NOMO-1 (cell line): ENCODE data around the gene STBD1.
"Not testable (repeated sequence)": the region's sequence is repeated elsewhere in the genome, so short reads cannot be mapped to it uniquely, and the experiment has no call there.

ENCODE experiments used
- DNase-seq, 2 experiments: peaks; one replicate each; lab custom pipeline; 2025; ENCODE audit not compliant: unreplicated experiment in 2 of 2; lab: John Stamatoyannopoulos, UW

Gene STBD1

DNA sequence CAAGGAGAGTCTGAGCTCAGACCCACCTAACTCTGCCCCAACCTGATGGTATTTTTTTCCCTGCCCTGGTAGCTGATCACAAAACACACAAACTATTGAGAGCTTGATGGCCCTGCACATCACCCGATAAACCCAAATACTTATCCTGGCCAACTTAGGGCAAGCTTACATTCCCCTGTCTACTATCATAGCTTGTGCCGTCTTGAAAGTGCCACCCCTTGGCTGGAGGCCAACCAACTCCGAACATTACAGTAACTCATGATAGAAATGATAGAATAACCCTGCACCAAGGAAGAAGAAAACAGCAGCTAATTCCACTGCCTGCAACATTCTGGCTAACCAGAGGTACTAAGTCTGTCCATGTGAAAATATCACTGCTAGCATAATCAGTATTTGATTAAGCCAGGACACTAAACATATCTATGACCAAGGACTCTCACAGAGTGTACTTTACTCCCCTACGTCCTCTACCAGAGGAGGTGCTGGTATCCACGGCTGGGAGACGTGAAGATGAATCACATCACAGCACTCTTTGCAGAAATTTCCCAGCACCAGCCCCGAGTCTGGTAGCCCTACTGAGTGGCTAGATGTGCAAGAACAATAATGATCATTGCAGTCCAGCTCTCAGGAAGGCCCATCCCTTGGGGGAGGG is 8.9 kb downstream of the STBD1 start:
- no peak for DNase-seq

- no peak for DNase-seq
Observed at GRCh38 chr4:76316131-76316530, 9.6 kb downstream of the STBD1 start.

DNA sequence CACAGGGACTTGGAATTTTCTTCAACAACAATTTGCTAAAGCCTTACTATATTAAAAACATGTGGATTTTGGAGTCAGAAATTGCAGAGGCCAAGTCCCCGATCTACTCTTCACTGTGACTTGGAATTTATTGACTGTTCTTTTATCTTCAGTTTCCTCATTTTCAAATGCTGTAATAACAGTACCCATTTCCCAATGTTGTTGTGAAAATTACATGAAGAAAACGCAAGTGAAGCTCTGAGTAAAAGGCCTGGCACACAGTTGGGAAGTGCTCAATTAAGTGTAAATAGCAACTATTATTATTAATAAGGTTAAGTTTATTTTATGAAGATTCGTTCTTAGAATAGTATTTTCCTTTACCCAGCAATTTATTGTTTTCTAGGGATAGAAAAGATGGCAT is 15.7 kb downstream of the STBD1 start:
- peak; percentile 23 to 47 for DNase-seq

DNA sequence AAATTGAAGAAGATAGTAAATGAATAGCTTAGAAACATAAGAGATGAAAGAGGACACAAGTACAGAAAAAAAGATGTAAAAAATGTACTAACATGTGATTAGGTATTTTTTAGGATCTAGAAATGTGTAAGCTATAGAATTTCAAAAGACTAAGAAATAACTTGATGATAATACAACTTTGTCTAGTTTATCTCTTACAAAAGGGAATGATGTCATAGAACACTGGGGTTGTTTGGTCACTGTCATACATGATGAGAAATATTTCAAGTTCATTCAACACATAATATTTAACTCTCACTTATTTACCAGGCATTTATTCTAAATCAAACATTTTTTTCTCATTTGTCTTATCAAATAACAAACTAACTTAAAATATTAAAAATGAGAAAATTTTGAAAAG is 18.5 kb downstream of the STBD1 start:
- no peak for DNase-seq

DNA sequence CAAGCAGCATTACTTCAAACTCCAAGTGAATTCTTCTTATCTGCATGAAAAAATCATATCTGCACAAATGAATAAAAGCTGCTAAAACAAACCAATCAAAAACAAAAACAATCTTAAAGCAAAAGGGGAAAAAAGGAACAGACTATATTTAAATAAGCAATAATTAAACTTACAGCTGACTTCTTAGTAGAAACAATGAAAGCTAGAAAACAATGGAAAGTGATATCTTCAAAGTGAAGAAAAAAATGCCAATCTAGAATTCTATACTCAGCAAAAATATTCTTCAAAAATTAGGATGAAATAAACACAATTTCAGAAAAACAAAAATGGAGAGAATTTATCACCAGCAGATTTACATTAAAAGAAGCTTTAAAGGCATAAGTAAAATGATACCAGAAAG is 20.0 kb downstream of the STBD1 start:
- DNase-seq: peak in 1 of 2 experiments; percentile 12

DNA sequence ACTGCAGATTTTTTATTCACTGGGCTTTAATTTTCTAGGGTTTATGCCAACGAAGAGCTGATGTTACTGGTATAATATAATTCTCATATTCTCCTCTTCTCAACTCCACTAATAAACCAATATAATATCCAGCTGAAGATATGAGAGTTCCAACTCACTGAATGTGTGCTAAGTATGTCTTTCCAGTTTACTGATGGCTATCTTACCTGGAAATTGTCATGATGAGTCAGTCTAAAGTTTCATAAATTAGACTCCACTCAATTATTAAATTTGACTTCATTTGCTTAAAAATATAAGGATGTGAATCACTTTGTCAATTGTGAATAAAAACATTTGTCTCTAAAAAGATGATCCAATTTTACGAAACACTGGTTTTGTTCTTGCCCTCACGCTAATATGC is 28.4 kb downstream of the STBD1 start:
- DNase-seq: no peak

DNA sequence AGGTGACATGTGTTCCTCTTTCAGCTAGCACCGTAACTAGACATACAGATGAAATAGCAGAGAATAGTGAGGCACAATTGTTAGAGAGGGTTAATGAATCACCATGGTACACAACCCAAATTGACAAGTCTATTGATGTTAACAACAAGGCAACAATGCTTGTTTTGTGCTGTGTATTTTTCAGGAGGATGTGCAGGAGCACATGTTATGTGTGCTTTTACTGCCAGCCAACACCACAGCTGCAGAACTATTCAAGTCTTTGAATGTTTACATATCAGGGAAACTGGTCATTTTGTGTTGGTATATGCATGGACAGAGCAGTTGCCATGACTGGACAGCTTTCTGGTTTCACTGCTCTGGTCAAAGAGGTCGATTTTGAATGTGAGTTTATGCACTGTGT is 32.8 kb downstream of the STBD1 start:
- DNase-seq: no peak

- DNase-seq: peak; percentile 22 to 71
Observed at GRCh38 chr4:76341063-76341462, 34.5 kb downstream of the STBD1 start.

- no peak for DNase-seq
Observed at GRCh38 chr4:76342191-76342590, 35.7 kb downstream of the STBD1 start.

- no peak for DNase-seq
Observed at GRCh38 chr4:76342803-76343202, 36.3 kb downstream of the STBD1 start.

DNA sequence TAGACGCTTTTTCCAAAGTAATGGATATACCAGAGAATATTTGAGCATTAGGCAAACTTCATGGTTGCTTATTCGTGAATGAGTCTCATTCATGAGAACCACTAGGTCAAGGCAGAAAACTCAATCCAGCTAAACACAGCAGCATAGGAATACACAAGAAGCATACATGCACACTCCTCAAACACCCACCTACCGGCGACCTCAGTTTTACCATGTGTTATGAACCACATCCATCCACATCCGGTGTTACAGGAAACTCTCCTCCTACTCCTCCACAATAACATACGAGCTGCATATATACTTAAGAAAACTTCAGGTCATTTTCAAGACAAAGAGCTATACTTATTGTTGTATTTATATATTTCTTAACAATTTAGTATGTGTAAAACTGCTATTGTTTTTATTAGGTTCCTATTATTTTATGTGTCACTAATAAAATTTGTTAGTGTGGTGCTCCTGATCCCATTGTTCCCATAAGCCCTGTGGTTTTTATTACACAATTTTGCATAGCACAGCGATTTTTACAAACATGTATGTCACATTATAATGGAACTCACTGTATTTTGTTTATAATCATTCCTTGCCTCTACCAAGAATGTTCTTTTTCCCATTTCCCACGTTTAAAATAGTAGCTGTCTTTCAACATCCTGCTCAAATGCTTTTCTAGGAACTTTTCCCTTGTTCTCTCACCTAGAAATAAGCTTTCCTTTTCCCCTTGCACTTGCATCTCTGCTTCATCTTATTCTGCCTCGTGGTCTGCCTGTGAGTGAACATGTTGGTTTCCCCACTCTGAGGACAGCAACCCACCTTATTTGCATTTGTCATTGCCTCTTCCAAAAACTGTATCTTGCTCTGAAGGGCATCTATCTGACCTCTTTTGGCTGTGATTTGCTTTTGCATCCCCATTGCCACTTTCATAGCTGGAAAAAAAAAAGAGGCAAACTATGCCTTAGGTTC is 48.3 kb downstream of the STBD1 start:
- DNase-seq: no peak

GRCh38 chr4:76357981-76358380 is 51.4 kb downstream of the STBD1 start:
- DNase-seq: no peak

- DNase-seq: not testable (repeated sequence)
Observed at GRCh38 chr4:76359881-76360466, 53.4 kb downstream of the STBD1 start.
